Right cardiac atrium (tissue), 5 donors: ENCODE results near the gene VEZF1. TPM values are rescaled to one million over a fixed set of nuclear protein-coding genes. Genes with fewer than 3 reads are reported as not detected.
A peak's percentile ranks its signal among the peaks of the same experiment; 100 is the strongest.

Experiments used
- ATAC-seq, 2 donors: fragments of 200-7000 bp; cut with Tn5 transposase; one replicate each; pipeline versions ENCODE4 v1.8.0 to v1.9.1; 2020; ENCODE audit warnings: moderate library complexity in 2 of 2, mild to moderate bottlenecking in 1 of 2
- DNase-seq, 3 donors: peaks; one replicate each; pipeline ENCODE4 v3.0.0-alpha.2; 2020
- H3K27ac ChIP-seq: one replicate; pipeline ENCODE4 v1.5.1; 2013; ENCODE audit warnings: mild to moderate bottlenecking, low read length, control low read depth, moderate library complexity
- H3K27me3 ChIP-seq: one replicate; pipeline ENCODE4 v1.6.1; 2013; ENCODE audit not compliant: control insufficient read depth, insufficient read depth
- H3K4me1 ChIP-seq: one replicate; pipeline ENCODE4 v1.6.1; 2013; ENCODE audit warnings: low read length; ENCODE audit not compliant: control insufficient read depth, insufficient read depth
- H3K4me3 ChIP-seq: one replicate; pipeline ENCODE4 v1.5.1; 2013; ENCODE audit warnings: low read length, control low read depth
- H3K9me3 ChIP-seq: one replicate; pipeline ENCODE4 v1.6.1; 2013; ENCODE audit warnings: low read length; ENCODE audit not compliant: control insufficient read depth
- WGBS: extraction: QIAGEN DNeasy Blood & Tissue Kit; methylation state at CpG from one replicate; pipeline ENCODE4 v1.1.7; 2013; 5-methylcytosine and 5-hydroxymethylcytosine counted together
- intact Hi-C, 4 donors: fragments of 100-400 bp; cut with DNase I; formaldehyde crosslinking; loops; one replicate each; pipeline versions ENCODE4 v1.11.0 to v1.14.0; 2022 to 2023
- polyA plus RNA-seq: library from polyadenylated mRNA; stranded (reverse); fragments of 200-250 nt; gene quantifications from one replicate; pipeline ENCODE4 v1.2.3, GENCODE V29; 2013
- total RNA-seq, 4 donors: library from RNA; stranded (reverse); fragmentation: NEBNext Ultra II Directional; extraction: Animal tissue kit (Norgen Biotek cat#: 25700); gene quantifications; one replicate each; pipeline ENCODE4 v1.2.1, GENCODE V29; 2021
- donor health status: healthy with polysubstance abuse.
- donor health status: DM: no; HTN: yes; CAD: no.
- donor health status: DM: no; HTN: no; CAD: no.
- donor health status: DM: no; HTN: yes; CAD: no; lungs with severe emphysema.
- donor health status: DM: yes; HTN: yes; CAD: no.

Gene VEZF1
- total and polyA plus RNA-seq, 5 donors = 20.0 to 74.6 (median 68.5) TPM

DNA sequence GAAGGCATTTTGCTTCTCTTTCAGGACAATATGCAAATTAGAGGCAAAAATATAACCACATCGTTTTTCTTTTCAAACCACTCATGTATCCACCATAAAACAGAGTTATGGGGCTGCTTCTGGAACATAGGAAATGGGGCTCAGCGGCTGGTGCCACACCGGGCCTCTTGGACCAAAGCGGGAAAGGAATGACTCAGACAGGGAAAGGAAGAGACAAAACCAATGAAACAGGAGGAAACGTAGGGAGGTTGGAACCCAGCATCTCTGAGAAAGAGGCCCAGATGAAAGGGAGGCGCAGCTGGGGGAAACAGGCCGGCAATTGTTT is 61.4 kb downstream of the VEZF1 start:
- Histone ChIP-seq H3K27ac (peak overlapping the region; percentile 45), H3K4me3 (no peak overlapping the region), H3K4me1 (peaks cover 29% of the 10 kb centered on the region), H3K9me3 (no peaks in the 10 kb centered on the region), H3K27me3 (no peaks in the 10 kb centered on the region)
- DNase-seq (no peak), ATAC-seq (no peak)
- 54% methylated on average over 7 of the region's 7 CpGs for WGBS
- intact Hi-C loops = no loop called here

DNA sequence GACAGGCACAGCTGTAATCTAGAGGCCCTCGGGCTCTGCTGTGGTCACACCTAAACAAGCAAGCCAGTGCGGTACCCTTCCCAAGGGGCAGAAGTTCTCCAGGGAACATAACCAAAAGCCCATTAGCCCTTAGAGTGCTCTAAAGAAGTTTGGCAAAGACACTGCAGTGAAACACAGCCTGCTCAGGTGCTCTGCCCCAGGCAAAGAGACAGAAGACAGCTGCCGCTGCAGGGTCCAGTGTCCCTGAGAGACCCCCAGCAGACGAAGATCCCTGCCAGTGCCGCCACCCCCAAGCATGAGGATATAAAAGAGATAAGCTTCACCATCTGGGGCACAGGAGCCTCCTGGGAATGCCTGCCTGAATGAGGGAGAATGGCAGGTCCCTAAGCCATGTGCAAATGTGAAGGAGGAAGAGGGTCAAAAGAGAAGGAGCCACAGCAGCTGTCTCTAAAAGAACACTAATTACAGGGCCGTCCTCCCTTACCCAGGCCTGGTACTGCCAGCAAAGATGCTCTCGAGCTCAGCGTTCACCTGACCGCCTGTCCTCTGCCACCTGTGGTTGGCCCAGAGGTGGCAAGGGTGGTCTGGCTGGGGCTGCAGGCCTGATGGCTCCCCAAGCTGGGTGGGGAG is 62.6 kb downstream of the VEZF1 start:
- no peak overlapping the region for H3K27ac ChIP-seq
- 76% methylated on average over 9 of the region's 9 CpGs for WGBS
- ATAC-seq = no peak

GRCh38 chr17:57924677-57925076 is 63.4 kb downstream of the VEZF1 start:
- no peak overlapping the region for H3K4me3 ChIP-seq
- 64% methylated on average over 4 of the region's 4 CpGs for WGBS
- DNase-seq = peak in 2 of 3 donors; percentile 84 to 87
- H3K4me1 ChIP-seq = peaks cover 19% of the 10 kb centered on the region
- H3K27ac ChIP-seq = no peak overlapping the region
- ATAC-seq = peak in 1 of 2 donors; percentile 42
- intact Hi-C loops = no loop called here
- H3K9me3 ChIP-seq = no peaks in the 10 kb centered on the region
- H3K27me3 ChIP-seq = no peaks in the 10 kb centered on the region

More for the DNA sequence above, 62.6 kb downstream of the VEZF1 start:
- Histone ChIP-seq H3K9me3 (no peaks in the 10 kb centered on the region), H3K27me3 (no peaks in the 10 kb centered on the region), H3K4me1 (peaks cover 23% of the 10 kb centered on the region), H3K4me3 (no peak overlapping the region)
- intact Hi-C loops = no loop called here
- DNase-seq = no peak

Other genes starting within 250 kb of the VEZF1 start
- gene CCDC182, start 243.0 kb downstream of the VEZF1 start, total RNA-seq = not detected
- gene CCDC182, start 243.0 kb downstream of the VEZF1 start, polyA plus RNA-seq = not detected
- gene MRPS23, start 138.2 kb downstream of the VEZF1 start, total RNA-seq = 10 to 100 TPM; 50.9 to 68.3 (median 61.1) TPM
- 54.7 TPM for gene MRPS23, start 138.2 kb downstream of the VEZF1 start, polyA plus RNA-seq
- 10 to 100 TPM; 53.1 to 60.5 (median 55.1) TPM for gene CUEDC1, start 32.8 kb downstream of the VEZF1 start, total RNA-seq
- 41.0 TPM for gene CUEDC1, start 32.8 kb downstream of the VEZF1 start, polyA plus RNA-seq
- 100 to 1,000 TPM in 3 of 4 donors, 10 to 100 TPM in 1; 97.9 to 132 (median 126) TPM for gene SRSF1, start 19.0 kb upstream of the VEZF1 start, total RNA-seq
- 58.9 TPM for gene SRSF1, start 19.0 kb upstream of the VEZF1 start, polyA plus RNA-seq
- 10 to 100 TPM; 58.1 to 73.0 (median 67.4) TPM for gene DYNLL2, start 95.2 kb upstream of the VEZF1 start, total RNA-seq
- gene DYNLL2, start 95.2 kb upstream of the VEZF1 start, polyA plus RNA-seq = 73.4 TPM
- not detected for gene OR4D1, start 160.1 kb upstream of the VEZF1 start, total RNA-seq
- not detected for gene OR4D1, start 160.1 kb upstream of the VEZF1 start, polyA plus RNA-seq
- gene OR4D2, start 178.7 kb upstream of the VEZF1 start, total RNA-seq = not detected
- gene OR4D2, start 178.7 kb upstream of the VEZF1 start, polyA plus RNA-seq = not detected
- not detected for gene EPX, start 204.5 kb upstream of the VEZF1 start, total RNA-seq
- gene EPX, start 204.5 kb upstream of the VEZF1 start, polyA plus RNA-seq = not detected
- 10 to 100 TPM in 1 of 4 donors, 1 to 10 TPM in 3; 5.6 to 11.4 (median 7.2) TPM for gene MKS1, start 231.0 kb upstream of the VEZF1 start, total RNA-seq
- gene MKS1, start 231.0 kb upstream of the VEZF1 start, polyA plus RNA-seq = 5.9 TPM